ENCODE measurements around the gene PRKG1. TPM values are rescaled to one million over a fixed set of nuclear protein-coding genes. Genes with fewer than 3 reads are reported as not detected.

PRKG1 gene
- total and polyA plus RNA-seq, 2 of the 8 experiments (the other 6 are each of a cell fraction or from before 2014, with no cell fraction given): 4.2 to 15.2 TPM

DNA sequence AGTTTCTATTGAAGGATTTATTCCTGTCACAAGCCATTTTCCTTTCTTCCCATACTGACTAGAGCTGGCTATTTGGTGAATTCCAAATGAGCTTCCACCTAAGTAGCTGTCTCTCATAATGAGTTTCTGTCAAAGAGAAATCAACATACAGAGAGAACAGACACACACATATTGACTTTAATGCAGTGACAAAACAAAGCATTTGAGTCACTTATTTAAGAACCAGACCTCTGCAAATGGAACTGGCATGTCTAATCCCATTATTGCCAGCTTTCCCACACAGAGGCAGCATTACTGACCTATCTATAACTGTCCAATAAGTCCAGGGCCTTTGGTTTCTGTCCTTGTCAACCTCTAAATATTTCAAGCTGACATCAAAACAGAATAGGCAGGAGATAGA lies 804.4 kb downstream of the PRKG1 start:
- DNase-seq (ENCODE audit: low read depth in 1 of 2, low spot score in 2 of 2) (no peak), FAIRE-seq (no peak)
- no peak overlapping the region for H4K91ac ChIP-seq (replicated peaks; ENCODE audit: insufficient read length, low read length)
- H2BK120ac ChIP-seq (replicated peaks; ENCODE audit: low read depth, low read length): no peak overlapping the region
- no peaks in the 10 kb centered on the region; a peak in 1 of 7 replicates for H3K4me1 ChIP-seq (replicated peaks in 1 of 4; ENCODE audit: control insufficient read depth in 3 of 4, insufficient read depth in 4 of 4, low read length in 3 of 4)
- H3K4me3 ChIP-seq (ENCODE audit: extremely low read depth in 1 of 4, insufficient read depth in 2 of 4, low read depth in 3 of 4, low read length in 4 of 4): no peak overlapping the region
- H3K9ac ChIP-seq (replicated peaks in 1 of 4; ENCODE audit: extremely low read depth in 1 of 4, low read depth in 3 of 4, low read length in 3 of 4): no peak overlapping the region
- H2BK15ac ChIP-seq (ENCODE audit: low read length): no peak overlapping the region
- no peak overlapping the region for H3K4ac ChIP-seq (replicated peaks; ENCODE audit: insufficient read length, low read depth, low read length)
- H3K9me3 ChIP-seq (ENCODE audit: insufficient read depth in 2 of 2, low read depth in 1 of 2, low read length in 1 of 2): no peaks in the 10 kb centered on the region
- H3K79me2 ChIP-seq (ENCODE audit: control insufficient read depth in 1 of 2, insufficient read depth in 2 of 2, low read length in 2 of 2): no peaks in the 10 kb centered on the region
- no peaks in the 10 kb centered on the region for H3K79me1 ChIP-seq (ENCODE audit: low read depth, low read length)
- no peak overlapping the region for H2AFZ ChIP-seq (ENCODE audit: low read length)
- H2BK20ac ChIP-seq (ENCODE audit: low read length): no peak overlapping the region
- H3K14ac ChIP-seq (ENCODE audit: insufficient read length): no peak overlapping the region
- H2BK12ac ChIP-seq (ENCODE audit: low read depth, low read length): no peak overlapping the region
- H4K5ac ChIP-seq (ENCODE audit: insufficient read length, low read depth, low read length): no peak overlapping the region
- H4K20me1 ChIP-seq (replicated peaks in 1 of 2; ENCODE audit: control insufficient read depth in 1 of 2, insufficient read depth in 2 of 2, low read length in 2 of 2): no peaks in the 10 kb centered on the region
- H2AK5ac ChIP-seq (ENCODE audit: low read depth, low read length): no peak overlapping the region
- no peak overlapping the region for H2BK5ac ChIP-seq (ENCODE audit: low read depth, low read length)
- no peaks in the 10 kb centered on the region for H3K27me3 ChIP-seq (replicated peaks in 1 of 4; ENCODE audit: control insufficient read depth in 3 of 4, extremely low read depth in 1 of 4, insufficient read depth in 3 of 4, low read length in 3 of 4)
- no peaks in the 10 kb centered on the region for H3K23me2 ChIP-seq (ENCODE audit: low read depth, low read length)
- no peak overlapping the region for H3K18ac ChIP-seq (ENCODE audit: extremely low read depth, low read length)
- no peak overlapping the region for H3K23ac ChIP-seq (ENCODE audit: insufficient read length)
- no peak overlapping the region for H3K4me2 ChIP-seq (ENCODE audit: insufficient read depth in 1 of 2, low read depth in 2 of 2, low read length in 2 of 2)
- ChIA-PET POLR2A (ENCODE audit: partially characterized antibody) (no interaction called here), CTCF (ENCODE audit: partially characterized antibody) (interaction anchor here (1.0 to 2.0 kb wide), 2 partner anchors 15 to 489 kb away, joined by 3 to 4 read pairs; no protein-coding TSS in a partner anchor)
- no peak overlapping the region for H4K8ac ChIP-seq (ENCODE audit: extremely low read depth, insufficient read depth, low read length)
- no peak overlapping the region for H3K27ac ChIP-seq (ENCODE audit: low read depth, low read length)
- H3K56ac ChIP-seq (replicated peaks; ENCODE audit: insufficient read length, low read depth, low read length): no peak overlapping the region
- no peaks in the 10 kb centered on the region for H3K36me3 ChIP-seq (ENCODE audit: control insufficient read depth in 2 of 4, insufficient read depth in 4 of 4, low read length in 3 of 4)
- TF ChIP-seq TCF12 (IDR thresholded peaks at IDR 0.05; ENCODE audit: low read depth, low read length) (no peak), BRCA1 (IDR thresholded peaks at IDR 0.05; ENCODE audit: low read depth, low read length) (no peak), ZNF274 (IDR thresholded peaks at IDR 0.05; ENCODE audit: borderline replicate concordance, extremely low read depth, low read length) (no peak), TAF1 (IDR thresholded peaks at IDR 0.05; ENCODE audit: low read depth, low read length) (no peak), EP300 (IDR thresholded peaks at IDR 0.05; ENCODE audit: borderline replicate concordance in 1 of 2, low read depth in 2 of 2, low read length in 2 of 2) (no peak), USF2 (IDR thresholded peaks at IDR 0.05; ENCODE audit: low read length) (no peak), RBBP5 (IDR thresholded peaks at IDR 0.05; ENCODE audit: borderline replicate concordance, low read depth, low read length) (no peak), ASH2L (IDR thresholded peaks at IDR 0.05; ENCODE audit: low read length) (no peak), RNF2 (IDR thresholded peaks at IDR 0.05; ENCODE audit: borderline replicate concordance, low read depth, low read length, missing control alignments, poor library complexity, severe bottlenecking) (no peak), CBX5 (IDR thresholded peaks at IDR 0.05; ENCODE audit: low read depth, low read length) (no peak), SIRT6 (IDR thresholded peaks at IDR 0.05; ENCODE audit: low read length) (no peak), SUZ12 (IDR thresholded peaks at IDR 0.05; ENCODE audit: low read length) (no peak), EGR1 (IDR thresholded peaks at IDR 0.05; ENCODE audit: borderline replicate concordance, low read depth, low read length) (no peak), MAX (IDR thresholded peaks at IDR 0.05) (no peak)

Measured in H1 (cell line).